Body of pancreas (tissue), 4 donors: ENCODE measurements around the gene CTNNA2. TPM values are rescaled to one million over a fixed set of nuclear protein-coding genes. Genes with fewer than 3 reads are reported as not detected.

Experiments
- ATAC-seq: fragments of 150-250 bp; one replicate; pipeline ENCODE4 v1.9.1; 2016
- DNase-seq, 4 donors: peaks; one replicate each; pipeline ENCODE4 v3.0.0-alpha.2; 2019
- H3K27ac ChIP-seq, 4 donors: fragments of 200-600 bp; sonication (generic); 1 replicate in 3 of 4; 2 replicates in 1 of 4; pipeline versions ENCODE4 v1.5.1 to v1.6.1; 2016 to 2019; ENCODE audit warnings: mild to moderate bottlenecking in 1 of 4, mixed read lengths in 1 of 4, moderate library complexity in 1 of 4
- H3K27me3 ChIP-seq, 2 donors: fragments of 200-600 bp; sonication (generic); one replicate each; pipeline ENCODE4 v1.6.0; 2016; ENCODE audit warnings: mild to moderate bottlenecking in 1 of 2
- H3K36me3 ChIP-seq, 2 donors: fragments of 200-600 bp; sonication (generic); replicated peaks in 1 of 2; 2 replicates each; pipeline ENCODE4 v1.5.1; 2016; ENCODE audit warnings: low read depth in 2 of 2; ENCODE audit not compliant: insufficient read depth in 1 of 2
- H3K4me1 ChIP-seq: fragments of 200-600 bp; sonication (generic); one replicate; pipeline ENCODE4 v1.6.0; 2016
- H3K4me3 ChIP-seq, 2 donors: fragments of 200-600 bp; sonication (generic); 1 replicate in 1 of 2; 2 replicates in 1 of 2; pipeline ENCODE4 v1.5.1; 2016 to 2019
- H3K9me3 ChIP-seq, 3 donors: fragments of 200-600 bp; sonication (generic); 1 replicate in 2 of 3; 2 replicates in 1 of 3; pipeline ENCODE4 v1.5.1; 2016
- CTCF ChIP-seq, 7 experiments: fragments of 450-650 bp in 4 of 7; fragments of 200-600 bp in 3 of 7; sonication (generic) in 3 of 7; IDR thresholded peaks; one replicate each; pipeline ENCODE4 v1.5.1; 2016 to 2019; ENCODE audit warnings: antibody characterized with exemption in 7 of 7
- POLR2A ChIP-seq, 3 donors: fragments of 450-650 bp; IDR thresholded peaks; one replicate each; pipeline ENCODE4 v1.6.1; 2016; ENCODE audit warnings: antibody characterized with exemption in 3 of 3, mild to moderate bottlenecking in 2 of 3
- WGBS, 2 donors: methylation state at CpG; one replicate each; pipeline ENCODE4 v1.1.5; 2017; 5-methylcytosine and 5-hydroxymethylcytosine counted together
- intact Hi-C: fragments of 100-400 bp; cut with DNase I; formaldehyde crosslinking; loops from one replicate; pipeline ENCODE4 v1.15.1; 2023
- total RNA-seq, 2 donors: library from RNA; depleted of rRNA; stranded (reverse); fragments of >200 nt; gene quantifications; one replicate each; pipeline ENCODE4 v1.1.0, GENCODE V29; 2016

The CTNNA2 gene
- total RNA-seq, 2 donors from 2014 or later: 0.52 to 29.3 TPM

- Histone ChIP-seq H3K4me3 (no peak overlapping the region), H3K36me3 (no peaks in the 10 kb centered on the region), H3K27ac (no peak overlapping the region), H3K27me3 (no peaks in the 10 kb centered on the region), H3K9me3 (no peaks in the 10 kb centered on the region), H3K4me1 (no peaks in the 10 kb centered on the region)
- ATAC-seq: no peak
- peak in 1 of 4 donors; percentile 5 for DNase-seq
- WGBS, 2 donors: 49 to 56% methylated on average over 5 of the region's 5 CpGs
- TF ChIP-seq CTCF (IDR thresholded peaks at IDR 0.05): no peak
- intact Hi-C loops: no loop called here
Measured at GRCh38 chr2:80059447-80059846, 546.6 kb downstream of the CTNNA2 start.

- H3K4me3 ChIP-seq: no peak overlapping the region
- DNase-seq (no peak), ATAC-seq (no peak)
- no peaks in the 10 kb centered on the region for H3K36me3 ChIP-seq
- intact Hi-C loops: no loop called here
- TF ChIP-seq CTCF (IDR thresholded peaks at IDR 0.05): no peak
- no peak for TF ChIP-seq POLR2A (IDR thresholded peaks at IDR 0.05)
- no peaks in the 10 kb centered on the region for H3K9me3 ChIP-seq
- no peak overlapping the region for H3K27ac ChIP-seq
- H3K27me3 ChIP-seq: no peaks in the 10 kb centered on the region
- no peaks in the 10 kb centered on the region for H3K4me1 ChIP-seq
Measured at GRCh38 chr2:80061881-80062280, 549.0 kb downstream of the CTNNA2 start.

- ATAC-seq (no peak), DNase-seq (no peak)
- Histone ChIP-seq H3K36me3 (no peaks in the 10 kb centered on the region), H3K27me3 (no peaks in the 10 kb centered on the region), H3K4me3 (no peak overlapping the region), H3K27ac (no peak overlapping the region), H3K4me1 (no peaks in the 10 kb centered on the region), H3K9me3 (no peaks in the 10 kb centered on the region)
- intact Hi-C loops: no loop called here
- TF ChIP-seq CTCF (IDR thresholded peaks at IDR 0.05) (no peak), POLR2A (IDR thresholded peaks at IDR 0.05) (no peak)
Measured at GRCh38 chr2:80062298-80062697, 549.4 kb downstream of the CTNNA2 start.

GRCh38 chr2:80068038-80068731 lies 555.3 kb downstream of the CTNNA2 start:
- DNase-seq (no peak), ATAC-seq (no peak)
- no peak overlapping the region for H3K4me3 ChIP-seq
- TF ChIP-seq POLR2A (IDR thresholded peaks at IDR 0.05): no peak
- no peak for TF ChIP-seq CTCF (IDR thresholded peaks at IDR 0.05)
- H3K9me3 ChIP-seq: no peaks in the 10 kb centered on the region
- intact Hi-C loops: no loop called here
- no peaks in the 10 kb centered on the region for H3K36me3 ChIP-seq
- no peaks in the 10 kb centered on the region for H3K4me1 ChIP-seq
- H3K27ac ChIP-seq: no peak overlapping the region
- 63% methylated on average over 4 of the region's 4 CpGs for WGBS, 2 donors
- H3K27me3 ChIP-seq: no peaks in the 10 kb centered on the region

- intact Hi-C loops: no loop called here
- TF ChIP-seq POLR2A (IDR thresholded peaks at IDR 0.05): no peak
- no peak for TF ChIP-seq CTCF (IDR thresholded peaks at IDR 0.05)
- Histone ChIP-seq H3K4me1 (no peaks in the 10 kb centered on the region), H3K36me3 (no peaks in the 10 kb centered on the region), H3K27me3 (no peaks in the 10 kb centered on the region), H3K27ac (no peak overlapping the region), H3K9me3 (no peaks in the 10 kb centered on the region), H3K4me3 (no peak overlapping the region)
- DNase-seq: no peak
- ATAC-seq: no peak
- WGBS, 2 donors: 66 to 77% methylated on average over 4 of the region's 4 CpGs
Measured at GRCh38 chr2:80070587-80070986, 557.7 kb downstream of the CTNNA2 start.
